Sigmoid colon (tissue), 3 donors: ENCODE results near the gene GARNL3.

Source experiments
- POLR2A ChIP-seq, 2 donors: fragments of 450-650 bp; IDR thresholded peaks; one replicate each; pipeline ENCODE4 v1.6.1; 2016; ENCODE audit warnings: antibody characterized with exemption in 2 of 2, mild to moderate bottlenecking in 2 of 2, moderate library complexity in 2 of 2
- TF ChIP-seq, protein P1 (sequence below), 4 experiments: fragments of 450-650 bp in 3 of 4; fragments of 200-600 bp in 1 of 4; IDR thresholded peaks; one replicate each; pipeline ENCODE4 v1.5.1; 2016 to 2019; ENCODE audit warnings: antibody characterized with exemption in 4 of 4, mild to moderate bottlenecking in 3 of 4, moderate library complexity in 2 of 4

DNA sequence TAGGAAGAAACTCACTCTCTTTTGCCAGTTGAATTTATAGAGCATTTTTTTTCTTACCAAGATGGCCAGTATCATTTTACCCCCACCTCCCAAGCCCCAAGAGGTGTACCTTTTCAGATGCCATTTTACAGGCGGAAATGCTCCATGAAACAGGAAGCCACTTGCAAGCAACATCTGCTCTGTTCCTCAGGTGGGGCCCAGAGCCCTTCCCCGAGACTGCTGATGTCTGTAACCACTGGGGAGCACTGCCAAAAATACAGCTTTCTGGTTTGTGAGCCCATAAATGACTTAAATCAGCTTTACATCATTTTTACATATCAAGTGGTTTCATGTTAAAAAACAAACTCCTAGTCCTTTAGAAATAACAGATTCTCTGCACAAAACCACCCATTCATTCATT is 42.9 kb upstream of the GARNL3 start:
- TF ChIP-seq, protein P1, sequence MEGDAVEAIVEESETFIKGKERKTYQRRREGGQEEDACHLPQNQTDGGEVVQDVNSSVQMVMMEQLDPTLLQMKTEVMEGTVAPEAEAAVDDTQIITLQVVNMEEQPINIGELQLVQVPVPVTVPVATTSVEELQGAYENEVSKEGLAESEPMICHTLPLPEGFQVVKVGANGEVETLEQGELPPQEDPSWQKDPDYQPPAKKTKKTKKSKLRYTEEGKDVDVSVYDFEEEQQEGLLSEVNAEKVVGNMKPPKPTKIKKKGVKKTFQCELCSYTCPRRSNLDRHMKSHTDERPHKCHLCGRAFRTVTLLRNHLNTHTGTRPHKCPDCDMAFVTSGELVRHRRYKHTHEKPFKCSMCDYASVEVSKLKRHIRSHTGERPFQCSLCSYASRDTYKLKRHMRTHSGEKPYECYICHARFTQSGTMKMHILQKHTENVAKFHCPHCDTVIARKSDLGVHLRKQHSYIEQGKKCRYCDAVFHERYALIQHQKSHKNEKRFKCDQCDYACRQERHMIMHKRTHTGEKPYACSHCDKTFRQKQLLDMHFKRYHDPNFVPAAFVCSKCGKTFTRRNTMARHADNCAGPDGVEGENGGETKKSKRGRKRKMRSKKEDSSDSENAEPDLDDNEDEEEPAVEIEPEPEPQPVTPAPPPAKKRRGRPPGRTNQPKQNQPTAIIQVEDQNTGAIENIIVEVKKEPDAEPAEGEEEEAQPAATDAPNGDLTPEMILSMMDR (IDR thresholded peaks at IDR 0.05) = no peak
- TF ChIP-seq POLR2A (IDR thresholded peaks at IDR 0.05) = no peak
